GM18519 (cell line): ENCODE results near the gene NDUFAF4.

ENCODE experiments used
- ATAC-seq: cut with Tn5 transposase; IDR thresholded peaks from one replicate; pipeline ENCODE4 v1.9.1; 2021; ENCODE audit warnings: mild to moderate bottlenecking, moderate library complexity; ENCODE audit not compliant: unreplicated experiment, low FRiP score

NDUFAF4 gene

DNA sequence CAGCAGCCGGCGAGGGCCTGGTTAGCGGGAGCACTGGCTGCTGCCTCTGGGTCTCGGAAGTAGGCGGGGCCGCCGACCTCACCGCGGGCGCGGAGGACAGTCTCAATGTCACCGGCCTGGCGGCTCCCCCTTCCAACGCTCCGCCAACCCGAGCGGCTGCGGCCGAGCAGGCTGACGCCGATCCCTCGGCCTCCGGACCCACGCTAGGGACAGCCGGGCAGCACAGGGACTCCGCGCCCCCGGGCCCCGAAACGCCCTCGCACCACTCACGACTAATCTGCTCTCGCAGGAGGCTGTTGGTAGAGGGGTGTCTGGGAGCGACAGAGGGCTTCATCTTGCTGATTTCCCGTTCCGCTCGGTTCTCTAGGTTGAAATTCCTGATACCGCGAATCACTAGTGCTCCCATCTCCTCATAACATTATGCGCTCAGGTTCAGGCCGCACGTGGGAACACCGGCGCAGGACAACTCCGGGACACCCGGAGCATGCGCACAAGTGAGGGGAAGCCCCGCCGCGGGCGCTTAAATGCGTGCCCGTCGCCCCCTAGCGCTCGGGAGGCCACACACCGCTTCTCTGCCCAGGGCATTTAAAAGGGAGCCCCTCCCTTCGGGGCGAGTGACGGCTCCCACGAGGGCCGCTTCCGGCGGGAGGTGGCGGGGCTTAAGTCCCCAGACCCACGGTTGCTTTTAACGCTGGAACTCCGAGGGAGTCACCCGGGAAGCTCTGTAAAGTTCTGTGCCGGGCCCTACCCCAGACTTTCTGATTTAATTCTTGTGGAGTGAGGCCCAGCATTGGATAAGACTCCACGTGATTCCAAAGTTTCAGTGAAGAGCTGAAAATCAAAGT lies at the start of gene NDUFAF4:
Gene NDUFAF4 (minus strand): TSS at position 496 of the 845 bp plus-strand sequence. CDS start 90 bp downstream, at position 406.
- ATAC-seq: peak; percentile 82

DNA sequence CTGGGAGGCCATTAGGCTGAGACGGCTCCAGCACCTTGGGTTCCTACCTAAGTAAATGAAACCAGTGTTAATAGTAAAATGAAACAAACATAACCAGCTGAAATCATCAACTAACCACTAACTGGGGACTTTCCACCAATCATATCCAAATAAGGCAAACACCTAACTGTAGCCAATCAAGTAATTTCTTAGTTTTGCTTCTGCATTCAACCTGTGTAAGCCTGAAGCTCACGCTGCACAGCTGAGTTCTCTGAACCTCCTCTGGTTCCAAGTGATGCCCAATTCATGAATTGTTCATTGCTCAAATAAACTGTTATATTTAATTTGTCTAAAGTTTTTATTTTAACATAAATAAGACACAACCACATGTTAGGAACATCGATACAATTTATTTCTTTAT lies 49.4 kb upstream of the NDUFAF4 start:
- ATAC-seq: peak; percentile 98

DNA sequence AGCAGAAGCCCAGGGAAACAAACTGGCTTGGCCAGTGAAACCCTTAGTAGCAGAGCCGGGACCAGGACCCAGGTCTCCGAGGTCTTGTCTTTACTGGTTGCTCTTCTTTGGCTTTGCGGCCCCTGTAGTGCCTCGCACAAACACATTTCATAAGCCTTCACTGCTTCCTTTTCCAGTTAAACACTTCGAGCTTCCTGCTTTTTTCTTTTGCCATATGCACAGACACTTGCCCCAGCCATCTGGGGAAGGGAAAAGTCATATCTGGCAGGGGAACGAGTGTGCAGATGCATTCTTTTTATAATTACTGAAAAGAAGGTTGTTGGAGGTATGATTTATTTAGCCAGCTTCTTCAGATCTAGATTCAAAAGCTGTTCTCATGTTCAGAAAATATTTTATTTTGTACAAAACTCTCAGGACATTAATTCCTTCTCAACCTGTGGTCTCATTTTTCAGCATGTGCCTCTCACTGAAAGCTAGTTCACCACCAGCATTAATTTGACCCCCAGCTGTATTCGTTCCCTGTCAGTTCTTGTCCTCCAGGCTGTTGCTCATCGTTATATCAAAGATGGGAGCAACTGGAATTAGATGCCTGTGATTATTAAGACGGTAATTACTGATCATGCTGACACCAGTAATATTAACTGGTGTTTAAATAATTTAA lies 46.0 kb upstream of the NDUFAF4 start:
- no peak for ATAC-seq

DNA sequence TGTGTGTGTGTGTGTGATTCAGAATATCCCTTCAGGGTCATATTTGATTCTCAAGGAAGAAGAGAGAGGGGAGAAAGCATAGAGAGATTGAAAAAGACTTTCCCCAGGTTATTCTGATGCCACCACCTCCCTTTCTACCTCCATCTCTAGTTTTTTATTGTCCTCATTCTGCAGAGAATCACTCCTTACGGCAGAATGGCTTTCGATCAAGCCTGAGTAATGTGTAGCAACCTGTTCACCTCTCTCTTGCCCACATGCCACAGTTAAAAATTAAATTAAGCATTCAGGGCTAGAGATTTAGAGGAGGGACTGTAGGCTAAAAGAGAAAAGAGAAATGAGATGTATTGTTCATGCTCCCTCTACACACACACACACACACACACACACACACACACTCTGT lies 45.0 kb upstream of the NDUFAF4 start:
- ATAC-seq: no peak

DNA sequence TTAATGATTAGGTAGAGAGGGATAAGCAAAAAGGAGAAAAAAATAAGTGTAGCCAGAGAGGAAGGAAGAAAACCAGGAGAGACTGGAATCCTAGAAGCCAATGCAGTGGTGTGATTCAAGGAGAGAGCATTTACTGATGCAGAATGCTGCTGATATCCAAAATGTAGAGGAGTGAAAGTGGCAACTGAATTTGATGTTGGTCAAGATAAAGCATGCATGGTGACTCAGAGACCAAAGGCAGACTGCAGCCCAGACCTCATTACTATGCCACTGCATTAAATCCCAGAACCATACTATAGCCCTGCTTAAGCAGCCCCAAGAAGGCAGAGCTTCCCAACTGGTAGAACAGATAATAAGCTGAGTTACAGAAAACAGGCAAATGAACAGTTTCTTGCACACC lies 42.6 kb upstream of the NDUFAF4 start:
- no peak for ATAC-seq

DNA sequence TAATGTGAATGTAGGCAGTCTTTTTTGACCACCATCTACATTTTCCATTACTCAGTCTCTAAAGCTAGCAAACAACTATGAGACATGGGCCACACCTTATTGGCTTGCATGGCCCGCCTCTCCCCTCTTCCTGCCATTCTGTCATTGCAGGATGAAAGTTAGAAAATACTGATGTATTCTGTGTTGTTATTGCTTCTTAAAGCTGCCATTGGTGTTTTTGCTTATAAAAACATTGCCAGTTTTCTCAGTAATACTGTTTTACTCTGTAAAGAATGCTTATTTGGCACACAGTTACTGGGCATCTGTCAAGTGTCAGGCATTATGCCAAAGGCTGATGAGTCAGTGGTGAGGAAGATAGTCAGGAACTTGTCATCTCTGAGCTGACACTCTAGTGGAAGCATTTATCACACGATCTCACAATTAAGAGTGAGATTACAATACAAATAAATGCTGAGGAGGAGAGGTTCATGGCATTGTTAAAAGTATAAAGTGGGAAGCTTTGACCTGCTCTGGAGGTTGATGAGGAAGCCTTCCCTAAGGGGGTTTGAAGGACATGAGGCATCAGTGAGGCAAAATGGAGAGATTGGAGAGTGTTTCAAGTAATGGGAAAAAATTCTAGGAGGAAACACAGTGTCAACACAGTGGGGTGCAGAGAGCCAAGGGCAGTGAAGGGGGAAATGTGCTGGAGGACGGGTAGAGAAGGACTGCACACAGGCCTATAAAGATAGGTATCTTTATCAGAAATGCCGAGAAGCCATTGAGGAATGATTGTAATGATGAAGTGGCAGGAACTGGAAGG lies 41.5 kb upstream of the NDUFAF4 start:
- ATAC-seq: no peak

DNA sequence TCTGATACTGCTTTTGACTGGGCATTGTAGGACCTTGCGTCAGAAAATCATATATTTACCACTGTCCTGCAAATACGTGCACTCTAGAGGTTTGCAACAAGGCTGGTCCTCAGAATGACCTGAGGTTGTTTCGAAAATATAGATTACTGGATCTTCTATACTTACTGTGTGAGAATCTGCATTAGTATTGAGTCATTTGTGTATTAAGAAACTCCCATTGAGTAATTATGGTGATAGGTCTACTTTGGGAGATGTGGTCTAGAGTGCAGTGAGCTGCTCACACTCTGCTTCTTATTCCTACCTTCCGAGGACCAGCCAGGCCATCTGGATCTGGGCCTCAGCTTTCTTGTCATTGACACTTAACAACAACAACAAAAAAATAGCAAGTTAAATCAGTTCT lies 36.4 kb upstream of the NDUFAF4 start:
- no peak for ATAC-seq

DNA sequence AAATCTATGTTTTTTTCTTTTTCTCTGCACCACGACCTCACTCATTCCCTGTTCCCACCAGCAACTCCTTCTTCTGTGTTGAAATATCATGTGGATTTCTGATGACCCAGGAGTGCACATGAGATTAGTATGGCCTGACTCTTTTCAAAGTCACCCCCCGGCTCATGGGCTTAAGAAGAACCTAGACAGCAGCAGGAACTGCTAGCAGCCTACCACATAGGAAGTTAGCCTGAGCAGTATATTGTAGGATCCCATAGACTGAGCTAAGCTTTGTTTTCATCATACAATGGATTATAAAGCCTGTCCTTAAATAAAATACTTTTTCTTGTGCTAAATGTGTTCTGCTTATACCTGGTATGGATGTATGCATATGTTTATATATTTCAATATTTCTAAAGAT lies 33.5 kb upstream of the NDUFAF4 start:
- ATAC-seq: no peak

DNA sequence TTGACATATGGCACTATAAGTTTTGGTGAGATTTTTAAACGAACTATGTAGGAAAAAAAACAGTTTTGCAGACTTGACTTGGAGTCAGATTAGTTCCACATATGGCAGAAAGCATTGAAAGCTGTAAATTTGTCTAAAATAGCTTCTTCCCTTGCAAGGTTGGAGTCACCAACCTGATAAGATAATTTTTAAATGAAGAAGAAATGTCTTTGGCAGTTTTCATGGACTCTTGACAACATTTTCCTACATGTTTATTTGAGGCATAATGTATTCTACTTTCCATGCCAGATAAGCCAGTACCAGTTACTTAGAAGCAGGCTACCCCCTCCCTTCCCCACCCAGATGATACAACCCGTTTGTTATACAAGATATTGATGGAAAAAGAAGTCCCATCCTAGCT lies 32.0 kb upstream of the NDUFAF4 start:
- ATAC-seq: no peak

DNA sequence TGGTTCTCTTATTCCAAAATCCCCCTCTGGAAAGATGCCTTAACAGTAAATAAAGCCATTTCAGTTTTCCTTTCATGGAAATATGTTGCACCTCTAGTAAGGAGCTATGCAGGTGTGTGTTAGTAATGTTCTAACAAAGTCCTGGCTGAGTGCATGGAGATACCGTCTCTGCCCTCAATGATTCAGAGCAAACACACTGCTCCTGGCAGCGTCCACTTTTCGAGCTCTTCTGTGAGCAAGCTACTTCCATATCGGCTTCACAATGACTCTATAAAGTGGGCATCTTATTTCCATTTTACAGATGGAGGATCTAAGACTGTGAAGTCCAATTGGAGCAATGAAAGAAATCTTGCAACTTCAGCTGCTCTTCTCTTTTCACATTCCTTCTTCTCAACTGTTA lies 30.0 kb upstream of the NDUFAF4 start:
- no peak for ATAC-seq

DNA sequence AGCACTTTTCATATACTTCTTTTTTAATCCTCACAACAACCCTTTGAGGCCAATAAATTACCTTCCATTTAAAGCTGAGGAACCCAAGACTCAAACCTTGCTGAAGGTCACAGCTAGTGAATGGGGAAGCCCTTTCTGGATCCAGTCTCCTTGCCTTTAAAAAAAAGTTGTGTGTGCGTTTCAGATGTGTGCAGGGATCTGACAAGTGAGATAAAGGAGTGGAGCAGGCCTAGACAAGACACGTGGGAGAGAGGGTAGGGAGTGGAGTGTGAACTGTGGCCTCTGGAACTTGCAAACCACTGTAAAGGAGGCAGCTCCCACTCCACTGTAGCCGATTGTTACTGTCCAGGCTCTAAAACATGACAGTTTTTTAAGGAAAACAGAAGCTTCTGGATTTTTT lies 28.7 kb upstream of the NDUFAF4 start:
- no peak for ATAC-seq

DNA sequence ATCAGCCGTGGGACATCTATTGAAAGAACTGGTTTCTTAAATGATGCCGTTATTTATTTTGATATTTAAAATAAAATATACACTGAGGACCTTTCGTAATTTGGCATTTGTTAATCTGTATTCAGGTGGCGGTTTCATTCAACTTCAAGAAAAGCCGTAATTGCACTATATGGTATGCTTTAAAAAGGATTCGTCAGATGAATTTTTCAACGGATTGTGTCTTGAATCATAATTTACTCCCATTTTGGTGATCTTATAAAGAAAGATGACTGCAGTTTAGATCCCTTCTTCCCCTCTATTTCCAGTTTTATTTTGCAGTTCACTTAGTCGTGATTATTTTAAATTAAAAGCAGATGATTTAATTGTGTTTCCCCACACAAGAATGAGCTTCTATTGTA lies 27.6 kb upstream of the NDUFAF4 start:
- no peak for ATAC-seq

DNA sequence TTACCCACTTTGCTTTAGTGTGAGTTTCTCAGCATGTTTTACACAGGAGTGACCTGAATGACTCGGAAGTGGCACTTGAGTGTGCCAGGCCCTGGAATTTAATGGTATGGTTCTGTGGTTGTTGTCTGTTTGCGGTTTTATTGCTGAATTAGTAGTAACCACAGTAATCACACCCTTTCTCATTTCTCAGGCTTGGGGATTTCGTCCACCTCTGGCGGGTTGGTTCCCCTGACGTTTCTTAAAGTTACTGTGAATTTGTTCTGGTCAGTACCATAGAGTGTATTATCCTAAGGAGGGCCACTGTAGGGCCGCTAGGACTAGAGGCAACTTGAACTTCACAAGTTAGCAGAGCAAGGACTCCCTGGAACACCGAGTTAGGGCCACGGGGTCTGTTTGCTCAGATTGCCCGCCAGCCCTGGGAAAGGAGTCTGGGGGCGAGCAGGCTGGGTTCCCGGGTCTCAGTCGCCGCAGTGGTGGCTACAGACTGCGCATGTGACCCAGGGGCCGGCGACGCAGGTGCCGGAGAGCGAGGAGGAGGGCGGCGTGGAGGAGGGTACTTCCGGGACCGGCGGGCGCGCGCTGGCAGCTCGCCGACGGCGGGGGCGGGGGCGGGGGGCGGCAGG lies 26.3 kb upstream of the NDUFAF4 start:
- ATAC-seq: peak; percentile 50

DNA sequence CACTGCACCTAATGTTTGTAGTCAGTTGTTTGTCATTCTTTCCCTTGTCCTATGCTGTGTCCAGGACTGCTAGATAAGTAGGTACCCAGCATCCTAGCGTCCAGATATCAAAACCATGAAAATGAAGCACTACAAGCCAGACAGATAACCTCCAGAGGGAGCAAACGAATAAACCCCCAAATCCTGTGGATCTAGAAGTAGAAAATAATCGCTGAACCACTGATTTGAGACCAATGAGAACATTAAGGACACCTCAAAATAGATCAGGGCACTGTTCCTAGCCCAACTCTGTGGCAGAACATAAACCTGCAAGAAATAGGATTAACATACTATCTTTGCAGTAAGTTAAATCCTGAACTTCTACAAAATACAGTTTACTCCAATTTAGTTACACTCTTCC lies 25.7 kb upstream of the NDUFAF4 start:
- ATAC-seq: no peak

DNA sequence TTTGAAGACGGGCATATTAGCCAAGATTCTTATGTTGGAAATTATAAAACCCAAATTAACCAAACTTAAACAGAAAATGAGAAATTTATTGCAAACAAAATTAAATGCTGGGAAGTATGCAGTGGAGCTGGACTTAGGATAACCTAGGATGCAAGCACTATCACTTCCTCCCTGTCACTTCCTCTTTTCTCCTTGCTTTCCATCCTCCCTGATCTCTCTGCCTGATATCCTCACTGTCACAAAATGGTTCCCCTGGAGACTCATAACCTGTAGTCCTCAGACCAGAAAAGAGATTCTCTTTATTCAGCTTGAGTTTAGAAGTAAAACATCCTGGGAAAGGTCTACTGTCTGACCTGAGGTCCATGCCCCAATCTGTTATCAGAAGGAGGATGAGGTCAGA lies 19.4 kb upstream of the NDUFAF4 start:
- ATAC-seq: no peak

DNA sequence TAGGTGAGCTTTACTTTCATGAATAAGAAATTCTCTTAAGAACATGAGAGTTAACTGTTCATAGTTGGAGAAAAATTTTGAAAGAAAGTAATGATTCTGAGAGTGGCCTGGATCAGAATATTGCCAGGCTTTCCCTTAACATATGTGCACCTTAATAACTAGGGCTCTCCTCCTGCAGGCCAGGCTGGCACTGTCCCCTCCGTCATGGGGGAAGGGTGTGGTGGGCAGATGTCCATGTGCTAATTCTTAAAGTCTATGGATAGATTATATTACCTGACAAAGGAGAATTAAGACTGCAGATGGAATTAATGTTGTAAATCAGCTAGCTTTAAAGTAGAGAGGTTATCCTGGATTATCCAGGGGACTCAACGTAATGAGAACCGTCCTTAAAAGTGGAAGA lies 15.9 kb upstream of the NDUFAF4 start:
- ATAC-seq: no peak

DNA sequence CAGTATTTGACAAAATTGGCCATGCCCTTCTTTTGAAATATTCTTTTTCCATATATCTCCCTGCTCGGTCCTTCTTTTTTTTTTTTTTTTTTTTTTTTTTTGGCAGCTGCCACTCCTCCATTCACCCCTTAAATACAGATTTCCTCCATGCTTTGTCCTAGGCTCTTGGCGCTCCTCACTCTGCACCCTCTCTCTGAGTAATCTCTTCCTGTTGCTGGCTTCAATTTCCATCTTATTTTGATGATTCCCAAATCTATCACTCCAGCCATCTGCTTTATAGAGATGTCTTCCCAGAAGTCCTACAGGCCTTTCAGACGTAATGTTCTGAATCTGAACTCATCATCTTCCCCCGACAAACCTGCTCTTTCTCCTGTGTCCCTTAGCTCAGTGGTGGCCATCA lies 14.1 kb upstream of the NDUFAF4 start:
- ATAC-seq: no peak

DNA sequence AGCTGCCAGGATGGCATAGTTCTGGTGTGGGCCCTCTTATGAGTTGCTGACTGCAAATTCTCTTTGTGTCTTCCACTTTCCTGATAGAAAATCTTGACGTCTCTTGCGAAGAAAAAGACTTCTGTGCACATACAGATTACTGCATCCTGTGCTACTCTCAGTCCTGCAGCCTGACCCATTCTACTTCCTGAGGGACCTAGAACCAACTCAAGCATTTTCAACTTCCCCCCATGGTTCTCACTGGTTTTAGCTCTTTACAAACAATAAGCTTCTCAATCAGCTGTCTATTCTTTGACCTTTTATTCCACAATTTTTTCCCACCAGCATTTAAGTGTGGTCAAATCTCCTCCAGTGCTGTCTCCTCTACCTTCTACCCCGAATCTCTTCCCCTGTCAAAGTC lies 13.5 kb upstream of the NDUFAF4 start:
- ATAC-seq: no peak

DNA sequence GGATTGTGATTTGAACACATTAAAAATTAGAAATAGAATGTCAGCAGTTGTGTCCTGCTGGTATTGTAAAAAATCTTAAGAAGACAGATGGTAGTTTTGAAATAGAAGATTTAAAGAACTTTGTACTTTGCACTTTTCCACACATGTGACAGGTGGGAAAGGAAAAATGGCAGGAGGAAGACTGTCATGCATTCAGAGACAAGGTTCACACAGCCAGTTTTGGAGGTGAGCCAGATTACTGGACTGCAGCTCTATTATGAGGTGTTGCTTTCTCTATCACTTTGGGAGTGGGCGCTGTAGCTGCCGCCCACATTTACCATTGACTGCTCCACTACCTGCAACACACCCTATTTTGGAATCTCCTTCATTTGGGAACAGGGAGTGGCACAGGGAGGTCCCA lies 12.1 kb upstream of the NDUFAF4 start:
- no peak for ATAC-seq

DNA sequence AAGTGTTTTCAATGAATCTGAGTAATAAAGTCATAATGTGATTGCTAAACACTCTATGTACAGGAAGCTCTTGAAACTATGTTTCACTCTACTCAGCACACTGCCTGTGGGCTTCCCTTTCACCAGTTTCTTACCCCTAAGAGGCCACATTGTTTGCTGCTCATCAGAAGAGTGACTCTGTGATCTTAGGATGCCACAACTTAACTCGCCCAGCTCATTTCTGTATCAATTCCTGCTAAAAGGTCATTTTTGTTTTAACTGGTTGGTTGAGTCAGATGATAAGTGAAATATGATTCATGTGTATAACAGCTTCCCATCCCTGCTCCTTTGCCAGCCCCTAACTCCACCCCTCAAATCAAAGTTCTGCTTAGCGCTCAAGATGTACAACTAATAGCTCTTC lies 9.8 kb upstream of the NDUFAF4 start:
- ATAC-seq: peak; percentile 99

DNA sequence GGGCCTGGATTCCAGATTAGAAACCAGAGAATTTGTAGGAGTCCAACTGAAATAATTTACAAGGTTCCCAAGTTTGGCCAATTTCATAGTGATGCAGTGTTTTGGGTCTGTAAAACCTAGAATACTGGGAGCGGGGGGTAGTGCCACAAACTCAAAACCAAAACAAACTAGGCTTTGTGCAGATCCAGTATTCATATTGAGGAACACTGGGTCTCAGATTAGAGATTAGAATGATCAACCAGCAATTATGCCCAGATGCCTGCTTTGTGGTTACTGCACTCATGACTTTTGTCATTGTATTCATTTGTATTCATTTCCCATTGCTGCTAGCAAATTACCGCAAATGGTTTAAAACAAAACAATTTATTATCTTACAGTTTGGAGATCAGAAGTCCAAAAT lies 3.2 kb upstream of the NDUFAF4 start:
- no peak for ATAC-seq
